Loucy (cell line): ENCODE results near the gene MTHFSD.
A peak's percentile ranks its signal among the peaks of the same experiment; 100 is the strongest.

ENCODE experiments used
- H2AFZ ChIP-seq: fragments of 200-600 bp; sonication (generic); 2 replicates; pipeline ENCODE4 v1.6.0; 2016; ENCODE audit warnings: antibody characterized with exemption, mild to moderate bottlenecking, low read length, moderate library complexity
- H3F3A ChIP-seq: fragments of 200-600 bp; 2 replicates; pipeline ENCODE4 v1.6.0; 2016; ENCODE audit warnings: antibody characterized with exemption, low read depth, mild to moderate bottlenecking
- H3K27me3 ChIP-seq: fragments of 200-600 bp; sonication (generic); 2 replicates; pipeline ENCODE4 v1.6.1; 2014; ENCODE audit warnings: low read length, mild to moderate bottlenecking; ENCODE audit not compliant: insufficient read depth, poor library complexity, severe bottlenecking
- H3K36me3 ChIP-seq: fragments of 200-600 bp; sonication (generic); 2 replicates; pipeline ENCODE4 v1.6.1; 2016; ENCODE audit warnings: low read length; ENCODE audit not compliant: insufficient read depth
- H3K4me1 ChIP-seq: fragments of 200-600 bp; sonication (generic); 2 replicates; pipeline ENCODE4 v1.5.1; 2014; ENCODE audit warnings: low read length, mild to moderate bottlenecking; ENCODE audit not compliant: insufficient read depth, poor library complexity, severe bottlenecking
- H3K4me2 ChIP-seq: fragments of 200-600 bp; sonication (generic); 2 replicates; pipeline ENCODE4 v1.6.0; 2014; ENCODE audit warnings: antibody characterized with exemption, low read length, low read depth, mild to moderate bottlenecking; ENCODE audit not compliant: poor library complexity, severe bottlenecking
- H3K4me3 ChIP-seq: fragments of 200-600 bp; sonication (generic); 2 replicates; pipeline ENCODE4 v1.5.1; 2014; ENCODE audit warnings: low read length, mild to moderate bottlenecking, mixed read lengths; ENCODE audit not compliant: poor library complexity, severe bottlenecking
- H3K79me2 ChIP-seq: fragments of 200-600 bp; sonication (generic); 2 replicates; pipeline ENCODE4 v1.6.1; 2014; ENCODE audit warnings: low read length; ENCODE audit not compliant: insufficient read depth
- H3K9ac ChIP-seq: fragments of 200-600 bp; sonication (generic); 2 replicates; pipeline ENCODE4 v1.6.0; 2014; ENCODE audit warnings: mild to moderate bottlenecking, low read depth, low read length, moderate library complexity; ENCODE audit not compliant: poor library complexity, severe bottlenecking
- H3K9me2 ChIP-seq: fragments of 200-600 bp; sonication (generic); replicated peaks from 2 replicates; pipeline ENCODE4 v1.6.1; 2016; ENCODE audit warnings: low read depth, low read length, mixed read lengths
- H3K9me3 ChIP-seq: fragments of 200-600 bp; sonication (generic); 2 replicates; pipeline ENCODE4 v1.6.1; 2014; ENCODE audit warnings: mild to moderate bottlenecking, antibody characterized with exemption, low read length, low read depth; ENCODE audit not compliant: insufficient read depth
- H4K20me1 ChIP-seq: fragments of 200-600 bp; sonication (generic); 2 replicates; pipeline ENCODE4 v1.6.0; 2014; ENCODE audit warnings: antibody characterized with exemption, low read length, mild to moderate bottlenecking; ENCODE audit not compliant: insufficient read depth, poor library complexity, severe bottlenecking
- EZH2phosphoT487 ChIP-seq: fragments of 200-600 bp; IDR thresholded peaks from 2 replicates; pipeline ENCODE4 v1.6.1; 2018; ENCODE audit warnings: antibody characterized with exemption, mild to moderate bottlenecking, moderate library complexity, borderline replicate concordance
- TF ChIP-seq, protein P1 (sequence below): fragments of 200-600 bp; sonication (generic); conservative IDR thresholded peaks from 2 replicates; pipeline ENCODE4 v1.5.1; 2014; ENCODE audit warnings: mild to moderate bottlenecking, antibody characterized with exemption, low read length

MTHFSD gene

DNA sequence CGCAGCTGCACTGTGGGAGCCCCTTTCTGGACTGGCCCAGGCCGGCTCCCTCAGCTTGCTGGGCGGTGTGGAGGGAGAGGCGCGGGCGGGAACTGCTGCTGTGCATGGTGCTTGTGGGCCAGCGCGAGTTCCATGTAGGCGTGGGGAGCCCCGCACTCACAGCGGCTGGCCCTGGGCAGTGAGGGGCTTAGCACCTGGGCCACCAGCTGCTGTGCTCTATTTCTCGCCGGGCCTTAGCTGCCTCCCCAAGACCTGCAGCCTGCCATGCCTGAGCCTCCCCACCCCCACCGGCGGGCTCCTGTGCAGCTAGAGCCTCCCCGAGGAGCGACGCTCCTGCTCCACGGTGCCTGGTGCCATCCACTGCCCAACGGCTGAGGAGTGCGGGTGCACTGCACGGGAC, 1.7 kb downstream of the MTHFSD start:
- H3K36me3 ChIP-seq, result no peaks in the 10 kb centered on the region
- H3K9me2 ChIP-seq, result no peaks in the 10 kb centered on the region
- no peaks in the 10 kb centered on the region for H3K27me3 ChIP-seq
- H3K4me2 ChIP-seq, result peak overlapping the region; percentile 90
- H3F3A ChIP-seq, result peaks cover 4% of the 10 kb centered on the region; the same call in 1 of the 2 replicates
- no peak overlapping the region for H2AFZ ChIP-seq
- H3K4me3 ChIP-seq, result no peak overlapping the region
- peaks cover 13% of the 10 kb centered on the region for H3K79me2 ChIP-seq
- no peaks in the 10 kb centered on the region for H4K20me1 ChIP-seq
- H3K9ac ChIP-seq, result no peak overlapping the region
- TF ChIP-seq, protein P1, sequence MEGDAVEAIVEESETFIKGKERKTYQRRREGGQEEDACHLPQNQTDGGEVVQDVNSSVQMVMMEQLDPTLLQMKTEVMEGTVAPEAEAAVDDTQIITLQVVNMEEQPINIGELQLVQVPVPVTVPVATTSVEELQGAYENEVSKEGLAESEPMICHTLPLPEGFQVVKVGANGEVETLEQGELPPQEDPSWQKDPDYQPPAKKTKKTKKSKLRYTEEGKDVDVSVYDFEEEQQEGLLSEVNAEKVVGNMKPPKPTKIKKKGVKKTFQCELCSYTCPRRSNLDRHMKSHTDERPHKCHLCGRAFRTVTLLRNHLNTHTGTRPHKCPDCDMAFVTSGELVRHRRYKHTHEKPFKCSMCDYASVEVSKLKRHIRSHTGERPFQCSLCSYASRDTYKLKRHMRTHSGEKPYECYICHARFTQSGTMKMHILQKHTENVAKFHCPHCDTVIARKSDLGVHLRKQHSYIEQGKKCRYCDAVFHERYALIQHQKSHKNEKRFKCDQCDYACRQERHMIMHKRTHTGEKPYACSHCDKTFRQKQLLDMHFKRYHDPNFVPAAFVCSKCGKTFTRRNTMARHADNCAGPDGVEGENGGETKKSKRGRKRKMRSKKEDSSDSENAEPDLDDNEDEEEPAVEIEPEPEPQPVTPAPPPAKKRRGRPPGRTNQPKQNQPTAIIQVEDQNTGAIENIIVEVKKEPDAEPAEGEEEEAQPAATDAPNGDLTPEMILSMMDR, result no peak
- TF ChIP-seq EZH2phosphoT487, result no peak
- peaks cover 14% of the 10 kb centered on the region for H3K4me1 ChIP-seq
- H3K9me3 ChIP-seq, result no peaks in the 10 kb centered on the region

DNA sequence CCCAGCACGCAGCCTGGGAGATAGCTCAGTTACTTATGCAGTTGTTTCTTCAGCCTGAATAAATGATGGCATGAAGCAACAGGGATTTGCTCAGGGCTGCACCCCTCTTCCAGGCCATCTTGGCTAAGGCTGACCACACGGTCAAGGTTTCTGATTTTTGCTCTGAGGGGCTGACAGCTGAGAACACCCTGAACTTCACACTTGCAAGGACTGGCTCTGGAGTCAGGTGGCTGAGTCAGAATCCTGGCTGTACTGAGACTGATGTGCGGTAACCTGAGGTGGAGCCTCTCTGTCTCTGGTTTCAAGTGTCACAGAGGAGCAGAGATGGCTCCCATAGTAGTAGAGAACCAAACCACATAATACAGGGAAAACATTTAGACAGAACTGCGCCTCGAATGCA, 4.8 kb downstream of the MTHFSD start:
- TF ChIP-seq, protein P1, result no peak
- no peak for TF ChIP-seq EZH2phosphoT487

DNA sequence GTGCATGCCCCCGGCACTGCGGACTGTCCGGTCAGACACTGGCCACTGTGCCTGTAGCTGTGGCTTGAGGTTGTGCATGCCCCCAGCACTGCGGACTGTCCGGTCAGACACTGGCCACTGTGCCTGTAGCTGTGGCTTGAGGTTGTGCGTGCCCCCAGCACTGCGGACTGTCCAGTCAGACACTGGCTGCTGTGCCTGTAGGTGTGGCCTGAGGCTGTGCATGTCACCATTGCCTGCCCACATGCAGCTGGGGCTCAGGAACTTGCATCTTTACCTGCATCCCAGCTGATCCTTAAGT, 5.2 kb downstream of the MTHFSD start:
- Histone ChIP-seq H3K4me2 (no peak overlapping the region), H3K27me3 (no peaks in the 10 kb centered on the region), H3K9ac (no peak overlapping the region), H4K20me1 (no peaks in the 10 kb centered on the region), H3K9me3 (no peaks in the 10 kb centered on the region), H2AFZ (no peak overlapping the region), H3K4me3 (no peak overlapping the region), H3F3A (no peaks in the 10 kb centered on the region), H3K9me2 (no peaks in the 10 kb centered on the region), H3K79me2 (peaks cover 9% of the 10 kb centered on the region), H3K4me1 (peaks cover 7% of the 10 kb centered on the region), H3K36me3 (no peaks in the 10 kb centered on the region)
- TF ChIP-seq, protein P1, result no peak
- TF ChIP-seq EZH2phosphoT487, result no peak

More for the DNA sequence above, 4.8 kb downstream of the MTHFSD start:
- Histone ChIP-seq H3K79me2 (peaks cover 9% of the 10 kb centered on the region), H3K36me3 (no peaks in the 10 kb centered on the region), H2AFZ (no peak overlapping the region), H3K4me3 (no peak overlapping the region), H3K4me1 (peaks cover 7% of the 10 kb centered on the region), H3K9me2 (no peaks in the 10 kb centered on the region), H3K4me2 (no peak overlapping the region), H3F3A (no peaks in the 10 kb centered on the region), H4K20me1 (no peaks in the 10 kb centered on the region), H3K9me3 (no peaks in the 10 kb centered on the region), H3K27me3 (no peaks in the 10 kb centered on the region), H3K9ac (no peak overlapping the region)
